Measurements from ENCODE around the gene CELF1.

CELF1 gene

DNA sequence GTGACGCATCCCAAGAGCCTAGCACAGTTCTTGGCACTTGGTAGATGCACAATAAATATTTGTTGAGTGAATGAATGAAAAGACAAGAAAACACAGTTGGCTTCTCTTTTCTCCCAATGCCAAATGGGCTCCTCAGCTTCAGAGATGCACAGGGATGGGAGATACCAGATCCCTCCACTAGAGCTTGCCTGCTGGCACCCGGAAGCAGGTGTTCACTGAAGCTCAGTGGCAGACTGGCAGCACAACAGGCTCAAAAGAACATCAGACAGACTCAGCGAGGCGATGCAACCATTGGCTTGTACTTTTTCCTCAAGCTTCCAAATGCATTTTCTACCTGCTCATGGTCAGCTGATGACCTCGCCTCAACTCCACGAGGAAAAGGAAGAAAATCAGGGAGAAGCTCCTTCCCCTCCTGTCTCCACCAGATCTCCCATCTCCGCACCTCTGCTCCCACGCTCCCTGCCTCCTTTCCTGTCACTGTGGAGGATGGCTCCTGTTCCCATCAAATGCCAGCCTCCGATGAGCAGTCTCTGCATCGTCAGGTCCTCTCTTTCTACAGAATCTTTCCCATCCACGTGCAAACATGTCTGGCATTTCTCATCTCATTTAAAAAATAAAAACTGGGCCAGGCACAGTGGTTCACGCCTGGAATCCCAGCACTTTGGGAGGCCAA, 109.8 kb downstream of the CELF1 start:
- no peak for FAIRE-seq

DNA sequence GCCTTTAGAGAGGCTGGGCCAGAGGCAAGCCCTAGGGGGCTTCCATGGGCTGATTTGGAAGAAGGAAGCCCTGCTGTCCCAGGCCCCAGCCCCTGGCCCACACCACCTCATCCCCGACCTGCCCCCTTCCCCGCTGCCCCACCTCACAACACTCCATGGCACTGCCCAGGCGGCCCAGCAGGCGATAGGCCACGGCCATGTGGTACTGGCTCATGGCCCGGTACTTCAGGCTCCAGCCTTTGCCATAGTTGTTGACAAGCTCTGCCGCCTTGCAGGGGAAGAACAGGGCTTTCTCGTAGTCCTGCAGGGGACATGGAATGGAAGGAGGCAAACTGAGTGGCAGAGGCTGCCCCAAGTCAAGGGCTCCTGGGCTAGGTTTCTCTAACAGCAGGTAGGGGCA, 110.4 kb downstream of the CELF1 start:
- FAIRE-seq = no peak

GRCh38 chr11:47441421-47441820, 111.5 kb downstream of the CELF1 start:
- no peak for FAIRE-seq

DNA sequence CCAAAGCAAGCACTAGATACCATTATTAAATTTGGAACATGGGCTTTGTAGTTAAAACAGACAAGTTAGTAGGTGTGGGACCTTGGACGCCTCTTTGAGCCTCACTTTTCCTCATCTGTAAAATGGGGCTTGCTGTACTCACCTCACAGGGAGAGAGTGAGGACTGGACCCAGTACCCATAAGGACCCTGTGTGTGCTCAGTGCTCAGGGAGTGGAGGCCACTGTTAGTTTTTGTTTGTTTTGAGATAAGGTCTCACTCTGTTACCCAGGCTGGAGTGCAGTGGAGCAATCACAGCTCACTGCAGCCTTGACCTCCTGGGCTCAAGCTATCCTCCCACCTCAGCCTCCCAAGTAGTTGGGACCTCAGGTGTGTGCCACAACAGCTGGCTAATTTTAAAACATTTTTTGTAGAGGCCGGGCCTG, 112.9 kb downstream of the CELF1 start:
- no peak for FAIRE-seq

DNA sequence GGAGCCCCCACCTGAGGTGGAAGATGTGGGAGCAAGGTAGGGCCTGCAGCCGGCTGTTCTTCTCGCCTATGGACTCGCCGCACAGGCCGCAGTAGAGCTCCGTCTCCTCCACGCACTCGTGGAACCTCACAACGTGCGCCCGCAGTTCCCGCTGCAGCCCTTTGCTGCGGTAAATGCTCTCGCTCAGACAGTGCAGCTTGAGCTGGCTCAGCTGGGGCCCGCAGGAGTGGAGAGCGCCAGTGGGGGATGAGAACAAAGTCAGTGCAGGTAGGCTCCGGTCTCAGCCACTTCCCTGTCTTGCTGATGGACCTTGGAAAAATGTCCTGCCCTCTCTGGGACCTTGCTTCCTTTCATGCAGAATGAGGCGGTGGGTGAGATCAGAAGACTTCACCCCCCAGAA, 114.2 kb downstream of the CELF1 start:
- no peak for FAIRE-seq

GRCh38 chr11:47437746-47438418, 115.0 kb downstream of the CELF1 start:
- no peak for FAIRE-seq

DNA sequence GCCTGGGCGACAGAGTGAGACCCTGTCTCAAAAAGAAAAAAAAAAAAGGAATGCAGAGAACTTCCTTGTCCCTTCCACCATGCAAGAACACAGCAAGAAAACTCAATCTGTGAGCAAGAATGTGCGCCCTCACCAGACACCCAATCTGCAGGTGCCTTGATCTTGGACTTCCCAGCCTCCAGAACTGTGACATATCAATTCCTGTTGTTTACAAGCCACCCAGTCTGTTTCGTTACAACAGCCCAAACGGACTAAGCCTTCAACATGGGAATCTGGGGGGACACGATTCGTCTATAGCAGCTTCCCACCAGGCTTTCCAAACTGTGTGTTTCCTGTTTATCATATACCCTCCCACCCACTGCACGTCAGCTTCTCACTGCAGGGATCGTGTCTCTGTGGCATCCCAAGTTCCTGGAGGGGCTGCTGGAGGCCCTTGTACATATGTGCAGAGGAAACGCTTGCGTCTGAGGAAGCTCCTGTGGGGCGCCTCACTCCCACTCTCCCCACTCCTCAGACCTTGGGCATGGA, 115.7 kb downstream of the CELF1 start:
- no peak for FAIRE-seq

- FAIRE-seq = no peak
Measured at GRCh38 chr11:47436726-47437125, 116.2 kb downstream of the CELF1 start.

- FAIRE-seq = no peak
Measured at GRCh38 chr11:47435687-47436086, 117.2 kb downstream of the CELF1 start.

- FAIRE-seq = no peak
Measured at GRCh38 chr11:47434011-47434786, 118.7 kb downstream of the CELF1 start.

GRCh38 chr11:47433157-47433556, 119.8 kb downstream of the CELF1 start:
- no peak for FAIRE-seq

DNA sequence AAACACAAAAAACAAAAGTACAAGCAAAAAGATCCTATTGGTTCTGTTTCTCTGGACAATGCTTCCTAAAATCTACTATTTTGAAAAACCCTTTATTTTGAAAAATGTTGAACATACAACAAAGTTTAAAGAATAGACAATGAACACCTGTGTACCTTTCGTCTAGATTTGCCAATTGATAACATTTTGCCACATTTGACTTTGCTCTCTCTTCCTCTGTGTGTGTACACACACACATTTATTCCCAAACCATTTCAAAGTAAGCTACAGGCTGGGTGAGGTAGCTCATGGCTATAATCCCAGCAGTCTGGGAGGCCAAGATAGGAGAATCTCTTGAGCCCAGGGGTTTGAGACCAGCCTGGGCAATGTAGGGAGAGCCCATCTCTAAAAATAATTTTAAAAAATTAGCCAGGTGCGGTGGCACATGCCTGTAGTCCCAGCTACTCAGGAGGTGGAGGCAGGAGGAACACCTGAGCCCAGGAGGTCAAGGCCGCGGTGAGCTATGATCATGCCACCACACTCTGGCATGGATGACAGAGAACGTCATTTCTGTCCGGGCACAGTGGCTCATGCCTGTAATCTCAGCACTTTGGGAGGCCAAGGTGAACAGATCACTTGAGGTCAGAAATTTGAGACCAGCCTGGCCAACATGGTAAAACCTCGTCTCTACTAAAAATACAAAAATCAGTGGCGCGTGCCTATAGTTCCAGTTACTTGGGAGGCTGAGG, 121.4 kb downstream of the CELF1 start:
- FAIRE-seq = no peak

- FAIRE-seq = no peak
Measured at GRCh38 chr11:47430524-47430923, 122.4 kb downstream of the CELF1 start.

DNA sequence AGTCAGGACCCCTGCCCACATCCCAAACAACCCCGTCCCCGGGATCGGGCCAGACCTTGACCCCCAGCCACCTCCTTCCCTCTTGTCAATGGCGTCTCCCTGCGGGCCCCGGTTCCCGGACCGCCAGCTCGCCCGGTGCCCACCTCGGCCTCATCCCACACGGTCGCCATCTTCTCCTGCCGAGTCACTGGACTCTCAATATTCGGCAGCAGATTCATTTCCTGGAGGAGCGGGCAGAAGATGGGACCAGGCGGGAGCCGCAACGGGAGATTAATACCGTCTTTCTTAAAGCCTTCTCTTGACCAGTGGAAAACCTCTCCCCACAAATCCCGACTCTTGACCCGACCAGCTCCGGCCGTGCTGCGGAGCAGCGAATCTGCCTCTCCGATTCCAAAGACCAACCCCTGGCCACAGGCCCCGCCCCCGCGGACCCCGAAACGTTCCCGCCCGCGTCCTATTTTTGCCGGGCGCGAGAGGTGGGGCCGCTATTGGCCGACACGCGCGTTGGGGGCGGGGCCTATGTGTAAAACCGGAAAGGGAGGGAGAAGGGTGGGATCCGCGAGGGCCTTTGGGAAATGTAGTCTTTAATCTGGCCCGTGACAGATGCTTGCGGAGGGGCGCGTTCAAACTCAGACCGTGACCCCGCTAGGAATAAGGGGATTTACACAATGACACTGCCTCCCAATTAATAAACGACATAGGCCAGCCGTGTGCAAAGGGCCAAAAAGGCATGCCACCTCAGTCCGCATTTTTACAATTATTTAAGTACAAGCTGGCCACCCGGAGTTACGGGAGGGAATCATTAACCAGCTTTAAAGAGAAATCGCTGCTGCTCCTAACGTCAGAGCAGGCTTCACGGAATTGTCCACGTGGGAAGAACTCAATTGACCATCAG, 126.6 kb downstream of the CELF1 start, which contains the start of gene PSMC3:
Gene PSMC3, minus strand, starts transcription at position 378 of the 895 bp plus-strand sequence. Its CDS starts 160 bp downstream, at position 218.
- peak; percentile 96 for FAIRE-seq

GRCh38 chr11:47425611-47426010, 127.3 kb downstream of the CELF1 start:
- no peak for FAIRE-seq

DNA sequence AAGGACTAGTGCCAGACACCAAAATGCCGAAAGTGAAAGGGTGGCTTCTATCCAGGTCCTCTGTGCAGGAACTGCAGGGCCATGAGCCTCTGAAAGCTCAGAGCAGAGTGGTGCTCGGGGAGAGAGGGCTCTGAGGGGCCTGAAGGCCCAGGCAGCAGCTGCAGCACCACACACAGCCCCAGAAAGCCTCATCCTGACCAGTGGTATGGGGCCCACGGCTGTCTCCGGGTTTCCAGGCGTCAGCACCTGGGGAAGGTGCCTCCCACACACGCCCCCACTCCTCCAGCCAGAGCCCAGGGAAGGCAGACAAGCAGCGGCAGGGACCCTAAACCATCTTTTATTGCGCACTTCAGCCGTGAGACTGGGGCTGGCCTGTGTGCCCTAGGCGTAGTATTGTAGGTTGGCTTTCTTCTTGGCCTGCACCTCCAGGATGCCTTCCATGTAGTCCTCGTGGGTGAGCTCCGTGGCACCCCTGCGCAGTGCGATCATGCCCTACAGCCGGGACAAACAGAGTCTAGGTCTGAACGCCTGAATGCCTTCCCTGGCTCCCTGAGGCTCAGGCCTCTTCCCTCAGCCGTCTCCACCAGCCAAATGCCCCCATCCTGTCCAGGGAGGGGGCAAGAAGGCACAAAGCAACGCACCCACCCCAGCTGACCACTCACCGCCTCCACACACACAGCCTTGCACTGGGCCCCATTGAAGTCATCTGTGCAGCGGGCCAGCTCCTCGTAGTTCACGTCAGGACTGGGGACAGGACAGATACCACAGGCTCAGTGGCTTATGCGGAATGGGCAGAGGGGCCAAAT, 134.3 kb downstream of the CELF1 start:
- FAIRE-seq = no peak

DNA sequence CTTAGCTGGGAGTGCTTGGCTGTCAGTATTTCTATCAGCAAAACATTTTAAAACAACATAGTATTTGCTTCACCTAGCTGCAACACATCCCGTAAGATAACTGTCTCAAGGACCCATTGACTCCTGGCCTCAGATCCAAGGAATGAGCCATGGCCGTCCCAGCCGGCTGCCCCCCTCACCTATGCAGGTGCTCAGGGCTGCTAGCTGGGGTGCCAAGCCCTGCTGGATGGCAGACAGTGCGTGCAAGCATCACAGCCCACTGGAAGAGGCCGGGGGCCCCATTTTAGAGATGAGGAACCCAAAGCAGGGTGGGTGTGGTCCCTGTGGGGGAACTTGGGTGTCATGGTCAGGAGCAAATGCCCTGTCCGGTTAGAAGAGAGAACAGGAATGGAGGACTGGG, 135.2 kb downstream of the CELF1 start:
- no peak for FAIRE-seq

GRCh38 chr11:47415949-47416472, 136.9 kb downstream of the CELF1 start:
- no peak for FAIRE-seq

Measured in A204.1 (cell line).